Adrenal gland (tissue), 12 donors: ENCODE data around the gene ACSM3. TPM values are rescaled to one million over a fixed set of nuclear protein-coding genes. Genes with fewer than 3 reads are reported as not detected.

Experiments
- DNase-seq, 7 donors: peaks; one replicate each; pipeline ENCODE4 v3.0.0-alpha.2; 2019 to 2020
- H3K27ac ChIP-seq, 5 donors: fragments of 200-600 bp; sonication (generic) in 4 of 5; 1 replicate in 3 of 5; 2 replicates in 2 of 5; pipeline versions ENCODE4 v1.5.1 to v1.8.0; 2016 to 2020; ENCODE audit warnings: mild to moderate bottlenecking in 1 of 5
- H3K27me3 ChIP-seq: fragments of 200-600 bp; 2 replicates; pipeline ENCODE4 v1.8.0; 2021
- H3K36me3 ChIP-seq, 2 donors: fragments of 200-600 bp; replicated peaks in 1 of 2; 1 replicate in 1 of 2; 2 replicates in 1 of 2; pipeline versions ENCODE4 v1.5.1 to v1.8.0; 2018 to 2022
- H3K4me1 ChIP-seq, 2 donors: fragments of 200-600 bp; replicated peaks in 1 of 2; 1 replicate in 1 of 2; 2 replicates in 1 of 2; pipeline versions ENCODE4 v1.5.1 to v1.8.0; 2018 to 2021
- H3K4me3 ChIP-seq, 4 donors: fragments of 200-600 bp; sonication (generic) in 3 of 4; one replicate each; pipeline ENCODE4 v1.5.1; 2016 to 2018
- H3K9me3 ChIP-seq, 3 donors: fragments of 200-600 bp; sonication (generic) in 1 of 3; replicated peaks in 1 of 3; 1 replicate in 2 of 3; 2 replicates in 1 of 3; pipeline versions ENCODE4 v1.5.1 to v1.8.0; 2016 to 2021
- POLR2A ChIP-seq, 2 donors: fragments of 450-650 bp; IDR thresholded peaks; one replicate each; pipeline ENCODE4 v1.6.1; 2017; ENCODE audit warnings: antibody characterized with exemption in 2 of 2, mild to moderate bottlenecking in 2 of 2, moderate library complexity in 1 of 2
- WGBS, 4 donors: extraction: QIAGEN DNeasy Blood & Tissue Kit in 2 of 4; methylation state at CpG; one replicate each; pipeline versions ENCODE4 v1.1.5 to v1.1.7; 2013 to 2017; 5-methylcytosine and 5-hydroxymethylcytosine counted together
- intact Hi-C, 2 donors: fragments of 100-400 bp; cut with DNase I; formaldehyde crosslinking; loops; one replicate each; pipeline versions ENCODE4 v1.14.1 to v1.15.0; 2022 to 2023
- polyA plus RNA-seq, 3 donors: library from polyadenylated mRNA; stranded (reverse); fragments of 200-250 nt in 2 of 3; fragments of 350-450 nt in 1 of 3; fragmentation: Illumina TruSeq in 1 of 3; extraction: RNeasy Lipid Tissue Mini Kit (QIAGEN cat#74804) in 1 of 3; gene quantifications; one replicate each; pipeline ENCODE4 v1.2.3, GENCODE V29; 2013 to 2014
- total RNA-seq, 9 donors: library from RNA; depleted of rRNA in 4 of 9; stranded (reverse); fragments of >200 nt in 4 of 9; fragments of 120-200 nt in 1 of 9; fragmentation: NEBNext Ultra II Directional in 1 of 9; extraction: Animal tissue kit (Norgen Biotek cat#: 25700) in 1 of 9; gene quantifications; one replicate each; pipeline versions ENCODE4 v1.1.0 to v1.2.4, GENCODE V29; 2013 to 2023
- TF ChIP-seq, protein P1 (sequence below), 6 experiments: fragments of 450-650 bp in 4 of 6; fragments of 200-600 bp in 2 of 6; sonication (generic) in 1 of 6; IDR thresholded peaks; 1 replicate in 5 of 6; 2 replicates in 1 of 6; pipeline versions ENCODE4 v1.5.1 to v1.8.0; 2016 to 2021; ENCODE audit warnings: antibody characterized with exemption in 6 of 6, mild to moderate bottlenecking in 2 of 6, moderate library complexity in 1 of 6
- donor health status: healthy with polysubstance abuse.
- donor health status: Bipolar disorder and iron deficiency.
- donor health status: DM: yes; HTN: yes; CAD: no.
- donor health status: DM: no; HTN: no; CAD: no.
- donor health status: DM: no; HTN: no; CAD: no.
- donor health status: DM: yes; HTN: yes; CAD: no.

ACSM3 gene
- total and polyA plus RNA-seq, 12 donors = 4.7 to 99.4 (median 11.6) TPM

DNA sequence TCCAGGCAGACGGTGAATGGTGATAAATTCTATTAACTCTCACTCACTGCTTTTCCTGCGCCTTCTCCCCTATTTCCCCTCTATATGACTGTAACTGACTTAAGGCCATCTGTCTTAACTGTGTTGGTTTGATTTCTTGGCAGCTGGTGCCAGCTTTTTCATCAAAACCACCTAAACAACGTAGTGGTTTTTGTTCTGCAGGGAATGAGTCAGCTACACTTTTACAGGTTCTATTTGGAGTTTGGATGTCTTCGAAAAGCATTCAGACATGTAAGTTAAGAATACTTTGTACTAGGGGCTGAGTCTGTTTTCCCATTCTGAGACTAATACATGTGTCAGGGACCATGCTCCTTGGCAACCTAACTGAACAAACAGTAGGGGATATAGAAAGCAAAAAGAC lies 51.0 kb downstream of the ACSM3 start:
- Histone ChIP-seq H3K27ac (no peak overlapping the region), H3K4me1 (no peaks in the 10 kb centered on the region), H3K36me3 (peaks cover 0 to 8% of the 10 kb centered on the region in 2 donors), H3K4me3 (no peak overlapping the region), H3K27me3 (no peaks in the 10 kb centered on the region), H3K9me3 (no peaks in the 10 kb centered on the region)
- WGBS, 4 donors = 82 to 88% (median 87%) methylated on average over 4 of the region's 4 CpGs
- DNase-seq = no peak
- no peak for TF ChIP-seq POLR2A (IDR thresholded peaks at IDR 0.05)
- TF ChIP-seq, protein P1, sequence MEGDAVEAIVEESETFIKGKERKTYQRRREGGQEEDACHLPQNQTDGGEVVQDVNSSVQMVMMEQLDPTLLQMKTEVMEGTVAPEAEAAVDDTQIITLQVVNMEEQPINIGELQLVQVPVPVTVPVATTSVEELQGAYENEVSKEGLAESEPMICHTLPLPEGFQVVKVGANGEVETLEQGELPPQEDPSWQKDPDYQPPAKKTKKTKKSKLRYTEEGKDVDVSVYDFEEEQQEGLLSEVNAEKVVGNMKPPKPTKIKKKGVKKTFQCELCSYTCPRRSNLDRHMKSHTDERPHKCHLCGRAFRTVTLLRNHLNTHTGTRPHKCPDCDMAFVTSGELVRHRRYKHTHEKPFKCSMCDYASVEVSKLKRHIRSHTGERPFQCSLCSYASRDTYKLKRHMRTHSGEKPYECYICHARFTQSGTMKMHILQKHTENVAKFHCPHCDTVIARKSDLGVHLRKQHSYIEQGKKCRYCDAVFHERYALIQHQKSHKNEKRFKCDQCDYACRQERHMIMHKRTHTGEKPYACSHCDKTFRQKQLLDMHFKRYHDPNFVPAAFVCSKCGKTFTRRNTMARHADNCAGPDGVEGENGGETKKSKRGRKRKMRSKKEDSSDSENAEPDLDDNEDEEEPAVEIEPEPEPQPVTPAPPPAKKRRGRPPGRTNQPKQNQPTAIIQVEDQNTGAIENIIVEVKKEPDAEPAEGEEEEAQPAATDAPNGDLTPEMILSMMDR (IDR thresholded peaks at IDR 0.05) = no peak
- intact Hi-C loops = no loop called here

DNA sequence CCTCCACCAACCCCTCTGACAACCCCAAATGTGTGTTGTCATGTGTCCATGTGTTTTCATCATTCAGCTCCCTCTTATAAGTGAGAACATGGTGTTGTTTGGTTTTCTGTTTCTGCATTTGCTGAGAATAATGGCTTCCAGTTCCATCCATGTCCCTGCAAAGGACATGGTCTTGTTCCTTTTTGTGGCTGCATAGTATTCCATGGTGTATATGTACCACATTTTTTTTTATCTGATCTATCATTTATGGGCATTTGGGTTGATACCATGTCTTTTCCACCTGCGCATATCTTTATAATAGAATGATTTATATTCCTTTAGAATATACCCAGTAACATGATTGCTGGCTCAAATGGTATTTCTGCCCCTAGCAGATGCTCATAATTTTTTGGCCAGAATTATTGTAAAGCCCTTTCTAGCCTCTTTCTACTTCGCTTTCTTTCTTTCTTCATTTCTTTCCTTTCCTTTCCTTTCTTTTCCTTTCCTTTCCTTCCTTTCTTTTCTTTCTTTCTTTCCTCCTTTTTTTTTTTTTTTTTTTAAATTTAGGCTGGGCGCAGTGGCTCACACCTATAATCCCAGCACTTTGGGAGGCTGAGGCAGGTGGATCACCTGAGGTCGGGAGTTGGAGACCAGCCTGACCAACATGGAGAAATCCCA lies 55.2 kb downstream of the ACSM3 start:
- Histone ChIP-seq H3K36me3 (peaks cover 0 to 21% of the 10 kb centered on the region in 2 donors), H3K27ac (no peak overlapping the region), H3K4me3 (no peak overlapping the region), H3K27me3 (no peaks in the 10 kb centered on the region), H3K9me3 (no peaks in the 10 kb centered on the region), H3K4me1 (no peaks in the 10 kb centered on the region)
- TF ChIP-seq POLR2A (IDR thresholded peaks at IDR 0.05) = no peak
- TF ChIP-seq, protein P1 (IDR thresholded peaks at IDR 0.05) = no peak
- no peak for DNase-seq
- intact Hi-C loops = no loop called here
- WGBS, 4 donors = 97 to 100% (median 99%) methylated on average over 4 of the region's 4 CpGs

DNA sequence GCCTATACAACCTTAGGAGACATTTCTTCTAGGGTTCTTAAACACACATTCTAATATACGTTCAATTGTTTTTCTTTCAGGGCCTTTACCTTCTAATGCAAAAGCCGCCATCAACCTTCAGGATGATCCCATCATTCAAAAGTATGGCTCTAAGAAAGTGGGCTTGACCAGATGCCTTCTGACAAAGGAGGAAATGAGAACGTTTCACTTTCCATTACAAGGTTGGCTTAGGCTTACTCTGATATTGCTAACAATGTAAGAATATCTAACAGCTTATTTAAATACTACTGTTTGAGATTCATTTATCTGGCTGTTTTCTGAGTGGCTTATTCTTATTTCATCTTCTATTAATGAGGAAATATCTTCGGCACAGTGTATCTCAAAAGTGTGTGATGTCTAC lies 57.9 kb downstream of the ACSM3 start:
- Histone ChIP-seq H3K27ac (no peak overlapping the region), H3K4me3 (no peak overlapping the region), H3K36me3 (peaks cover 0 to 14% of the 10 kb centered on the region in 2 donors), H3K9me3 (no peaks in the 10 kb centered on the region), H3K4me1 (no peaks in the 10 kb centered on the region), H3K27me3 (no peaks in the 10 kb centered on the region)
- intact Hi-C loops = no loop called here
- no peak for DNase-seq
- TF ChIP-seq, protein P1 (IDR thresholded peaks at IDR 0.05) = no peak
- TF ChIP-seq POLR2A (IDR thresholded peaks at IDR 0.05) = no peak
- WGBS, 4 donors = 87 to 91% (median 89%) methylated on average over 4 of the region's 4 CpGs

DNA sequence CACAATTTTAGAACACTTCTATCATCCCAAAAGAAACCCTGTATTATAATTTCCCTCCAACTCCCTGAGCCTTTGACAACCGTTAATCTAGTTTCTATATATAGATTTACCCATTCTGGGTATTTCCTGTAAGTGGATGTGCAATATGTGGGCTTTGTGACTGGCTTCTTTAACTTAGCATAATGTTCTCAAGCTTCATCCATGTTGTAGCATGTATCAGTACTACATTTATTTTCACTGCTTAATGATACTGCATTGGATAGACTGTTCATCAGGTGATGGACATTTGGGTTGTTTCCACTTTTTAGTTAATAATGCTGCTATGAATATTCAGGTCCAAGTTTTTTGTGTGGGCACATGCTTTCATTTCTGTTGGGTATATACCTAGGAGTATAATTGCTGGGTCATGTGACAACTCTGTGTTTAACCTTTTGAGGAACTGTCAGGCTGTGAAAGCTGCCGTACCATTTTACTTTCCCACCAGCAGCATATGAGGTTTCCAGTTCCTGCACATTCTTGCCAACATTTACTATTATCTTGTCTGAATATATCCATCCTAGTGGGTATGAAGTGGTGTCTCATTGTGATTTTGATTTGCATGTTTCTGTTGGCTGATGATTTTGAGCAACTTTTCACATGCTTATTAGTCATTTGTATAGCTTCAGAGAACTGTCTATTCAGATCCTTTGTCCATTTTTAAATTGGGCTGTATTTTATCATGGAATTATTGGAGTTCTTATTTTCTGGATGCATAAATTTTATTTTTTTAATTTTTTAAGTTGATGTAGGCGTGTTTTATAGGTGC lies 58.9 kb downstream of the ACSM3 start:
- WGBS, 4 donors = 84 to 88% (median 86%) methylated on average over 3 of the region's 3 CpGs
- no peak overlapping the region for H3K27ac ChIP-seq
- no peak overlapping the region for H3K4me3 ChIP-seq
- H3K4me1 ChIP-seq = no peaks in the 10 kb centered on the region
- no peaks in the 10 kb centered on the region for H3K9me3 ChIP-seq
- TF ChIP-seq, protein P1 (IDR thresholded peaks at IDR 0.05) = no peak
- no peak for TF ChIP-seq POLR2A (IDR thresholded peaks at IDR 0.05)
- no peaks in the 10 kb centered on the region for H3K27me3 ChIP-seq
- no peak for DNase-seq
- intact Hi-C loops = no loop called here
- peaks cover 0 to 14% of the 10 kb centered on the region in 2 donors for H3K36me3 ChIP-seq
